Femur (tissue), 1 donor: ENCODE results near the gene APBB2.

Experiments used
- DNase-seq: peaks from one replicate; pipeline ENCODE4 v3.0.0-alpha.2; 2017

APBB2 gene

GRCh38 chr4:41185614-41186592, 28.4 kb downstream of the APBB2 start:
- no peak for DNase-seq

- no peak for DNase-seq
These were observed 30.3 kb downstream of the APBB2 start for GRCh38 chr4:41184009-41184408.

- no peak for DNase-seq
These were observed 31.3 kb downstream of the APBB2 start for GRCh38 chr4:41183021-41183553.

- DNase-seq = no peak
These were observed 33.3 kb downstream of the APBB2 start for GRCh38 chr4:41181037-41181436.

- DNase-seq = no peak
These were observed 34.7 kb downstream of the APBB2 start for GRCh38 chr4:41179498-41180195.

GRCh38 chr4:41178372-41179370, 35.7 kb downstream of the APBB2 start:
- no peak for DNase-seq

- DNase-seq = no peak
These were observed 37.3 kb downstream of the APBB2 start for GRCh38 chr4:41177016-41177415.

GRCh38 chr4:41176340-41176739, 38.0 kb downstream of the APBB2 start:
- no peak for DNase-seq

GRCh38 chr4:41175794-41176193, 38.5 kb downstream of the APBB2 start:
- DNase-seq = no peak

GRCh38 chr4:41174444-41174843, 39.9 kb downstream of the APBB2 start:
- no peak for DNase-seq

GRCh38 chr4:41172786-41173185, 41.6 kb downstream of the APBB2 start:
- DNase-seq = no peak

- no peak for DNase-seq
These were observed 45.0 kb downstream of the APBB2 start for GRCh38 chr4:41169256-41169800.

GRCh38 chr4:41167191-41167590, 47.2 kb downstream of the APBB2 start:
- DNase-seq = no peak

GRCh38 chr4:41164405-41164804, 49.9 kb downstream of the APBB2 start:
- DNase-seq = no peak

- no peak for DNase-seq
These were observed 53.0 kb downstream of the APBB2 start for GRCh38 chr4:41161355-41161754.

GRCh38 chr4:41160856-41161255, 53.5 kb downstream of the APBB2 start:
- DNase-seq = no peak

- no peak for DNase-seq
These were observed 54.1 kb downstream of the APBB2 start for GRCh38 chr4:41160012-41160789.

- DNase-seq = no peak
These were observed 55.6 kb downstream of the APBB2 start for GRCh38 chr4:41158756-41159155.

GRCh38 chr4:41158274-41158673, 56.1 kb downstream of the APBB2 start:
- no peak for DNase-seq

GRCh38 chr4:41157009-41157408, 57.3 kb downstream of the APBB2 start:
- DNase-seq = no peak

- DNase-seq = no peak
These were observed 57.8 kb downstream of the APBB2 start for GRCh38 chr4:41156574-41156973.
